GM19351 (cell line): Measurements from ENCODE around the gene ALKBH2.
A peak's percentile ranks its signal among the peaks of the same experiment; 100 is the strongest.

Experiments
- ATAC-seq: cut with Tn5 transposase; IDR thresholded peaks from one replicate; pipeline ENCODE4 v1.9.1; 2021; ENCODE audit warnings: mild to moderate bottlenecking, moderate library complexity; ENCODE audit not compliant: unreplicated experiment

The ALKBH2 gene

GRCh38 chr12:109114644-109115043 is 21.4 kb upstream of the ALKBH2 start:
- no peak for ATAC-seq

GRCh38 chr12:109113661-109114321 is 20.5 kb upstream of the ALKBH2 start:
- no peak for ATAC-seq

GRCh38 chr12:109112720-109113465 is 19.6 kb upstream of the ALKBH2 start:
- no peak for ATAC-seq

GRCh38 chr12:109110988-109111495 is 17.8 kb upstream of the ALKBH2 start:
- ATAC-seq = no peak

- ATAC-seq = no peak
These were observed 16.6 kb upstream of the ALKBH2 start for GRCh38 chr12:109109746-109110350.

- ATAC-seq = no peak
These were observed 11.9 kb upstream of the ALKBH2 start for GRCh38 chr12:109105176-109105575.

- ATAC-seq = no peak
These were observed 9.2 kb upstream of the ALKBH2 start for GRCh38 chr12:109102491-109102890.

GRCh38 chr12:109100741-109101140 is 7.5 kb upstream of the ALKBH2 start:
- no peak for ATAC-seq

- ATAC-seq = no peak
These were observed 6.3 kb upstream of the ALKBH2 start for GRCh38 chr12:109099431-109100020.

GRCh38 chr12:109098651-109099050 is 5.4 kb upstream of the ALKBH2 start:
- no peak for ATAC-seq

- ATAC-seq = peak; percentile 20
These were observed 4.9 kb upstream of the ALKBH2 start for GRCh38 chr12:109098183-109098604.

GRCh38 chr12:109097435-109098182 is 4.3 kb upstream of the ALKBH2 start, which contains the start of gene UNG:
Gene UNG (plus strand): TSS chr12:109097597. CDS start chr12:109097680, 83 bp downstream.
- peak; percentile 93 for ATAC-seq

- ATAC-seq = no peak
These were observed 3.8 kb upstream of the ALKBH2 start for GRCh38 chr12:109097140-109097434.

- no peak for ATAC-seq
These were observed 713 bp downstream of the ALKBH2 start for GRCh38 chr12:109092497-109093021.

- ATAC-seq = no peak
These were observed 3.6 kb downstream of the ALKBH2 start for GRCh38 chr12:109089683-109090082.

GRCh38 chr12:109088818-109089217 is 4.5 kb downstream of the ALKBH2 start:
- ATAC-seq = no peak

- no peak for ATAC-seq
These were observed 6.0 kb downstream of the ALKBH2 start for GRCh38 chr12:109087250-109087649.

GRCh38 chr12:109085590-109085989 is 7.7 kb downstream of the ALKBH2 start:
- no peak for ATAC-seq

- ATAC-seq = no peak
These were observed 8.8 kb downstream of the ALKBH2 start for GRCh38 chr12:109084425-109084824.

- no peak for ATAC-seq
These were observed 10.5 kb downstream of the ALKBH2 start for GRCh38 chr12:109082751-109083150.

GRCh38 chr12:109074866-109075265 is 18.4 kb downstream of the ALKBH2 start:
- no peak for ATAC-seq
